ENCODE results near the gene KCNMA1. TPM values are rescaled to one million over a fixed set of nuclear protein-coding genes. Genes with fewer than 3 reads are reported as not detected.

The KCNMA1 gene
- total RNA-seq, 1 donor from 2014 or later = 0.21 TPM

DNA sequence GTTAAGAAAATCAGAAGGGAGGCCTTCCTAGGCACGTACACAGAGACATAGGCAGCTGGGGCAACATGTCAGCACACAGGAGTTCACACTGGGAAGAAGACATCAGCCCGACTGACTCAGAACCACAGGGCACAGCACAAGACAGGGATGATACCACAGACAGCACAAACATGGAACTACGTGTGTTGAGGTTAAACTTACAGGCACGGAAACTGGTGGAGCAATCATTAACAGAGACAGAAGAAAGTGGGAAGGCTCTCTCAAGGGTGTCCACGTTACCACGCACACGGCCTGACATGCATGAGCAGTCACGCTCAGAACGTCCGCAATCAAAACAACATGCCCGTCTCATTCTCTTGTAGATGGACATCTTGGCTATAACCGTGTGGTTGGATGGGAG lies 636.4 kb downstream of the KCNMA1 start:
- no peak overlapping the region for H3K27ac Mint-ChIP-seq
- no peaks in the 10 kb centered on the region for H3K9me3 Mint-ChIP-seq
- peaks cover 1% of the 10 kb centered on the region for H3K27me3 Mint-ChIP-seq (ENCODE audit: low read depth)
- no peaks in the 10 kb centered on the region for H3K36me3 Mint-ChIP-seq (ENCODE audit: low read depth)
- no peaks in the 10 kb centered on the region for H3K4me1 Mint-ChIP-seq (ENCODE audit: low read depth)
- DNase-seq (ENCODE audit: low spot score) = no peak
- no peak overlapping the region for H3K4me3 Mint-ChIP-seq (ENCODE audit: low read depth)
- intact Hi-C loops (cut with micrococcal nuclease) = no loop called here

DNA sequence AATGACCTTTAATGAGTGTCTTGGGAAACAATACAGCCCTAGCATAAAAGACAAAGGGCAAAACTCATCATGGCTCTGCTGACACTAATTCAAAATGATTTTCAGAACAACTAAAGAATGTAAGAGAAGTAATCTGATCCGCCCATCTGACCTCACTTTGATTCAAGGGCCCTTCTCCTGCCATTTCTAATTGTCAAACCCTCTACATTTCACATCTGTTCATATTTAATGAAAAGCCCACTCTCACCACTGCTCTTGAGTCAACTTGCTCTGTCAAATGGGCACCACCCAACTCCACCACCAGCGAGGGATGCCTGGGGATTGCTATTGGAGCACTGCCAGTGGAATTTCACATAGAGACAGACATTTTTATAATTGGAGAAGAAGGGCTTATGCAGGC lies 639.2 kb downstream of the KCNMA1 start:
- DNase-seq (ENCODE audit: low spot score) = no peak
- no peaks in the 10 kb centered on the region for H3K4me1 Mint-ChIP-seq (ENCODE audit: low read depth)
- no peaks in the 10 kb centered on the region for H3K9me3 Mint-ChIP-seq
- no peaks in the 10 kb centered on the region for H3K27me3 Mint-ChIP-seq (ENCODE audit: low read depth)
- H3K4me3 Mint-ChIP-seq (ENCODE audit: low read depth) = no peak overlapping the region
- no peak overlapping the region for H3K27ac Mint-ChIP-seq
- intact Hi-C loops (cut with micrococcal nuclease) = no loop called here
- H3K36me3 Mint-ChIP-seq (ENCODE audit: low read depth) = no peaks in the 10 kb centered on the region

DNA sequence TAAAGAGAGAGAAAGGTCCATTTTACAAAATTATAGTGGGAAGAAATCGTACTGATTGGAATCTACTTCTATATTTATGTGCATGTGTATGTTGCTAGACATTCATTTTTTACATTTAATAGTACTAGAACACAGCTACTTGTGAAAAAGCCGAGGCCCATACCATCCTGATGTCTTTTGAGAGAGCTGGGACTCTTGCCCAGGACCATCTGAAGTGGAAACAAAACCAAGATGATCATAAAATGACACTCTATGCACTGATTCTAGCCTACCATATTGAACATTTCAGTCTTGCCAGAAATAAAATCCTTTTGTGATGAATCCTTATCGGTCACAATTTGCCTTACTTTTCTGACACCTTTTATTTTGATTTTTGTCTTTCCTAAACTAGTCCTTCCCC lies 640.0 kb downstream of the KCNMA1 start:
- intact Hi-C loops (cut with micrococcal nuclease) = no loop called here
- DNase-seq (ENCODE audit: low spot score) = no peak
- no peaks in the 10 kb centered on the region for H3K36me3 Mint-ChIP-seq (ENCODE audit: low read depth)
- H3K4me1 Mint-ChIP-seq (ENCODE audit: low read depth) = no peaks in the 10 kb centered on the region
- no peak overlapping the region for H3K27ac Mint-ChIP-seq
- no peaks in the 10 kb centered on the region for H3K27me3 Mint-ChIP-seq (ENCODE audit: low read depth)
- no peak overlapping the region for H3K4me3 Mint-ChIP-seq (ENCODE audit: low read depth)
- no peaks in the 10 kb centered on the region for H3K9me3 Mint-ChIP-seq

DNA sequence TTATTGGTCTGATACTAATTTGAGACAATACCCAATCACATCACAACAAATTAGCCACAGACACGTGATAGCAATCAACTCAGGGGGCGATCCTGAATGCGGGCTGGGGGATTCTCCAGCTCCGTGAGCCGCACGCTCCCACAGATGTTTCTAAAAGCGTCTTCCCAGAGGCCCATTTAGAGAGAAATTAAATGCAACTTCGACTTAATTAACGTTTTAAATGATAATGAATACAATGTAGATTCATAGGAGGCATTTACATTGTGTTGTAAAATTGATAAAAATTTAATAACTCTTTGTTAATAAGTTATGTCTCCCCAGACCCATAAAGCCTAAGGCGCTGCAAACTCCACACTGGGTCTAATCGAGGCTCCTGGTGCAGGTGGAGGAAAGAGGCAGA lies 642.6 kb downstream of the KCNMA1 start:
- H3K36me3 Mint-ChIP-seq (ENCODE audit: low read depth) = no peaks in the 10 kb centered on the region
- no peaks in the 10 kb centered on the region for H3K9me3 Mint-ChIP-seq
- no peak overlapping the region for H3K4me3 Mint-ChIP-seq (ENCODE audit: low read depth)
- no peaks in the 10 kb centered on the region for H3K27me3 Mint-ChIP-seq (ENCODE audit: low read depth)
- no peak for DNase-seq (ENCODE audit: low spot score)
- no peaks in the 10 kb centered on the region for H3K4me1 Mint-ChIP-seq (ENCODE audit: low read depth)
- intact Hi-C loops (cut with micrococcal nuclease) = no loop called here
- H3K27ac Mint-ChIP-seq = no peak overlapping the region

DNA sequence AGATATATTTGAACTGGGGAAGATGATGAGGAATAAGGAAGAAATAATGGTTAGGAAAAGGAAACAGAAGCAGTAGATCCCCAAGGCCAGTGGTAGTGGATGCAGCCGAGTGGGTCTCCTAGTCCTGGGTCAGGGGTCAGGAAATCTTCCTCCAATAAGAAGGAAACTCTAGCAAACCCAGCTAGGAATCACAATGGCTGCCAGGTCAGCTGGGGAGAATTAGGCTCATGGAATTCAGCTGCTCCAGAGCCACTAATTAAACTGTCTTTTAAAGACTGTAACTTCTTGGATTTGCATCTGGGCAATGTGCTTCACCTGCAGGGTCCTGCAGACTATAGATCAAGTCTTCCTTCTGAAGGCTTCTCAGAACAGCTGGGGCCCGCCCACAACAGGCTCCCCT lies 644.4 kb downstream of the KCNMA1 start:
- no peaks in the 10 kb centered on the region for H3K27me3 Mint-ChIP-seq (ENCODE audit: low read depth)
- H3K9me3 Mint-ChIP-seq = no peaks in the 10 kb centered on the region
- DNase-seq (ENCODE audit: low spot score) = no peak
- intact Hi-C loops (cut with micrococcal nuclease) = no loop called here
- no peak overlapping the region for H3K4me3 Mint-ChIP-seq (ENCODE audit: low read depth)
- H3K36me3 Mint-ChIP-seq (ENCODE audit: low read depth) = no peaks in the 10 kb centered on the region
- no peak overlapping the region for H3K27ac Mint-ChIP-seq
- no peaks in the 10 kb centered on the region for H3K4me1 Mint-ChIP-seq (ENCODE audit: low read depth)

DNA sequence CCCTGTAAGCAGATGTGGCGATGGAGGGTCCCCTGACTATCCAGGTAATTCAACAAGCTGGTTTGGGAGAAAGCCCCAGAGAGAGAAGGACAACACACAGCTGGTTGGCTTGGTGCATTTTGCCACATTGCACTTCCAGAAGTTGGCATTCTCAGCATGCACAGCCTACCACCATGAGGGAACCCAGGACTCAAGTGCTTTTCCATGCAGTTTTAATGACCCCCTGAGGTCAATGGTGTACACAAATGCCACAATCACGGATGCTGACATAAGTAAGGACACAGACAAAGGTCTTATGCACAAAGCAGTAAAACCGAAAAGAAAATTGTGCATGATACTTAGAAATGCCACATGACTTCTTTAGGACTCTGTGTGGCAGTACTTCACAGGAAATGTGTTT lies 645.1 kb downstream of the KCNMA1 start:
- Mint-ChIP-seq H3K36me3 (ENCODE audit: low read depth) (no peaks in the 10 kb centered on the region), H3K4me3 (ENCODE audit: low read depth) (no peak overlapping the region), H3K4me1 (ENCODE audit: low read depth) (no peaks in the 10 kb centered on the region), H3K27me3 (ENCODE audit: low read depth) (no peaks in the 10 kb centered on the region), H3K27ac (no peak overlapping the region), H3K9me3 (no peaks in the 10 kb centered on the region)
- intact Hi-C loops (cut with micrococcal nuclease) = no loop called here
- DNase-seq (ENCODE audit: low spot score) = no peak

DNA sequence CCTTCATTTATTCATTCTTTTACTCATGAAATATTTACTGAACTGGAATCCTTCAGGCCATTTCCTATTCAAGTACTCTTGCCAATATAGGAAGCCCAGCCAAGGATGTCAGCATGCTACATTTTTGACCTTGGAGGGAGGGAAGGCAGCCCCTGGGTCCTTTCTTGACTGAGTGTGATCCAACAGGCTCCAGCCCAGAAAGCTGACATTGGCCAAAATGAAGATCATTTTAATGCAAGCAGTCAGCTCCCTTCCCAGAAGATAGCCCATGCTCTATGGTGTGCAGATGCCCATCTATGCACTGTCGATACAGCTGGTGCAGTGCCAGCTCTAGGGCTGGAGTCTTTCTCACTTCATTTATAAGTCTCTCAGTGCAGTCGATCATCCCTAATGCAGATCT lies 646.0 kb downstream of the KCNMA1 start:
- H3K9me3 Mint-ChIP-seq = no peaks in the 10 kb centered on the region
- DNase-seq (ENCODE audit: low spot score) = no peak
- H3K4me1 Mint-ChIP-seq (ENCODE audit: low read depth) = no peaks in the 10 kb centered on the region
- no peak overlapping the region for H3K27ac Mint-ChIP-seq
- H3K4me3 Mint-ChIP-seq (ENCODE audit: low read depth) = no peak overlapping the region
- H3K27me3 Mint-ChIP-seq (ENCODE audit: low read depth) = no peaks in the 10 kb centered on the region
- intact Hi-C loops (cut with micrococcal nuclease) = no loop called here
- H3K36me3 Mint-ChIP-seq (ENCODE audit: low read depth) = no peaks in the 10 kb centered on the region

DNA sequence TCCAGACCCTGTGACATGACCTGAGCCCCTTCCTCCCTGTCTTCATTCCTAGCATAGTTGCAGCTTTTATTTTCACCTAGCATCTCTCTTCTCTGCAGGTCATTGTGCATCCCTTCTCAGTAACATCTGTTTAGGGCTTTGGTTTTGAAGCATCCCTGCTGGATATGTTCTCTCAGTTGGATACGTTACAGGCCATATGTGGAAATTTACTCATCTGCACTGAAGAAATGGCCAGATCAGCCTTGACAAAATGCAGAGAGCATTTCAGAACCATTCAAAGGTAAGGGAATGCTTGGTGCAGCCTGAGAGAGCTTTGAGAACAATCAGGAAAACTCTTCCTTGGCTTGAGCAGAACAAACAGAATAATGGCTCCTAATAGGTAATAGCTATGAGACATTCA lies 647.0 kb downstream of the KCNMA1 start:
- Mint-ChIP-seq H3K27me3 (ENCODE audit: low read depth) (peaks cover 1% of the 10 kb centered on the region), H3K4me1 (ENCODE audit: low read depth) (no peaks in the 10 kb centered on the region), H3K4me3 (ENCODE audit: low read depth) (no peak overlapping the region), H3K9me3 (no peaks in the 10 kb centered on the region), H3K36me3 (ENCODE audit: low read depth) (no peaks in the 10 kb centered on the region), H3K27ac (no peak overlapping the region)
- intact Hi-C loops (cut with micrococcal nuclease) = no loop called here
- no peak for DNase-seq (ENCODE audit: low spot score)

DNA sequence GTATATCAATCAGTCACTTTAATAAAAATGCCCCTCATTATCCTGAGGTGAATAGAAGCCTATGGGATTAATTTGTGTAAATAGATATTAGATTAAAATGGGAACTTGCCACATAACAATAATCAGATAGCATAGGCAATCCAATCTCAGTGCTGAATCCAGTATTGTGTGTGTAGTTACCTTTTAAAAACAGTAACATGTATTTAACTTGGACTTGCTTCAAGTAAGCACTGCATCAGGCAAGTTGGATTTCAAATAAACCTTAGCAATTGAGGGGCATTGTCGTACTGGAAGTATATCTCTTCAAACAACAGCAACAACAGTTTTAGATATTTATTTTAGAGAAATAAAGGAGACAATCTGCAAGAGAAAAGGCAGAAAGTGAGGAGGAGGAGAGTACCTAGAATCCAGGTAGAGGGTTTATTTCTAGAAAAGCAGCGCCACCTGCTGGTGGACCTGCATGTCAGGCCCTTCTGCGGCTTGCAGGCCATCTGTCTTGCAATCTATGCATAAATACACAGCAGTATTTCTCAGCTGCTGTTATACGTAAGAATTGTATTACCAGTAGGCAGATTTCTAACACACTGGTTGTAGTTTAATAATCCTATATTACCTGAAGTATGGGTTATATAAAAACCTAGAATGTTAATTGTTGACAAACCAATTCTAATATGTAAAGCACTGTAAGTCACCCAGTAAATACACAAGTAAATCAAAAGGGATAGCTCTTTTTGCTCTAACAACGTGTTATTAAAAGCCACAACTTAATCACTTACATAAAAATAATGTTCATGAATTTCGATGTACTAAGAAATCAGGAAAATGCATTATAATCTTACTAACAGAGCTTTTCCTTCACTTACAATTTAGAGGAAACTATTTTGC lies 652.8 kb downstream of the KCNMA1 start:
- DNase-seq (ENCODE audit: low spot score) = peak; percentile 32
- Mint-ChIP-seq H3K27ac (no peak overlapping the region), H3K27me3 (ENCODE audit: low read depth) (peaks cover 1% of the 10 kb centered on the region), H3K4me1 (ENCODE audit: low read depth) (no peaks in the 10 kb centered on the region), H3K36me3 (ENCODE audit: low read depth) (no peaks in the 10 kb centered on the region), H3K9me3 (no peaks in the 10 kb centered on the region), H3K4me3 (ENCODE audit: low read depth) (no peak overlapping the region)
- intact Hi-C loops (cut with micrococcal nuclease) = no loop called here

DNA sequence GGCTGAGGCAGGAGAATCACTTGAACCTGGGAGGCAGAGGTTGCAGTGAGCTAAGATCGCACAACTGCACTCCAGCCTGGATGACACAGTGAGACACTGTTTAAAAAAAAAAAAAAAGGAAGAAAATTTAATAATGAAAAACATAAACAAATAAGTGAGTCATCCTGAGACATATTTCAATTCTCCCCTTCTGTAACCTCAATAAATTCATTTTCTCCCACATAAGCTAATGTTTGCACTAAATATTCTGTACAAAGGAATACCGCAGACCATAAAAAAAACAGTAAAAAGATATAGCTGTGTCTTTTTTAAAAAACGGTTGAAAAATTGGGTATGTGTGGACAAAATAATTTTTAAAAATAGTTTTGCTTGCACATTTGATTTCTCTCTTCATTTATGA lies 654.0 kb downstream of the KCNMA1 start:
- Mint-ChIP-seq H3K4me1 (ENCODE audit: low read depth) (no peaks in the 10 kb centered on the region), H3K36me3 (ENCODE audit: low read depth) (no peaks in the 10 kb centered on the region), H3K27me3 (ENCODE audit: low read depth) (peaks cover 1% of the 10 kb centered on the region), H3K4me3 (ENCODE audit: low read depth) (no peak overlapping the region), H3K27ac (no peak overlapping the region), H3K9me3 (no peaks in the 10 kb centered on the region)
- DNase-seq (ENCODE audit: low spot score) = no peak
- intact Hi-C loops (cut with micrococcal nuclease) = no loop called here

DNA sequence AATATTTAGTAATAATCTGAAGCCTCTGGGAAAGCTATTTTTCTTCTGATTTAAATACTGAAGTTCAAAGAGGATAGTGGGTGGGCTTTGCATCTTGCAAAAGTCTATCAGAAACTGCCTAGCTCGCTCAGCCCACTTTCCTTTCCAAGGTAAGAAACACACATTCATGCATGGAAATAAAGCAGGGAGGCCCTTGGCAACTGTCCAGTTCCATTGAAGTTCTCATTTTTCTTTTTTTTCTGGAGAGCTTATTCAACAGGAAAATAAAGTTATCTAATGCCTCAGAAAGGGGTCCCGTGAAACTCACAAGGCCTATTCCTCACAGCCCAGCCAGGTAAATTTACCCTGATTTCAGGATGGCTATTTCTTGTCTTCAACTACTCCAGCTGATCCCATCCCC lies 654.9 kb downstream of the KCNMA1 start:
- H3K4me1 Mint-ChIP-seq (ENCODE audit: low read depth) = no peaks in the 10 kb centered on the region
- intact Hi-C loops (cut with micrococcal nuclease) = no loop called here
- H3K27ac Mint-ChIP-seq = no peak overlapping the region
- peaks cover 1% of the 10 kb centered on the region for H3K27me3 Mint-ChIP-seq (ENCODE audit: low read depth)
- H3K36me3 Mint-ChIP-seq (ENCODE audit: low read depth) = no peaks in the 10 kb centered on the region
- no peak for DNase-seq (ENCODE audit: low spot score)
- no peaks in the 10 kb centered on the region for H3K9me3 Mint-ChIP-seq
- H3K4me3 Mint-ChIP-seq (ENCODE audit: low read depth) = no peak overlapping the region

DNA sequence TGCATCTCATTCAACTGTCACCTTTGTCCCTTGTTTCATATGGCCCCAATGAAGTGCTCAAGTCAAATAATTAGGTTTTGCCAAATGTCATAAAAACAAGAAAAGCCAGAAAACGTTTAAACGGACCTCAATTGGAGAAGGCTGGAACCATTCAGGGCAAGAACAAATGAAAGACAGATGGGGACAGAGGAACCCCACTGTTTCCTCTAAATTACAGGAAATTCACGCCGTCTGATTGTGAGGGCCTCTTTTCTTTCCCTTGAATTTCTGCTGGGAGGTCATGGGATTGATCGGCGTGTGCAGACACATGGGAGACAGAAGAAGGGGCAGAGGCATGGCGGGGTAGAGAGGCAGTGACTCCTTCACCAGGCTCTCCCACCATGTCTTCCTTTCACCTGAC lies 656.4 kb downstream of the KCNMA1 start:
- no peak for DNase-seq (ENCODE audit: low spot score)
- Mint-ChIP-seq H3K36me3 (ENCODE audit: low read depth) (no peaks in the 10 kb centered on the region), H3K27me3 (ENCODE audit: low read depth) (peaks cover 1% of the 10 kb centered on the region), H3K4me1 (ENCODE audit: low read depth) (no peaks in the 10 kb centered on the region), H3K4me3 (ENCODE audit: low read depth) (no peak overlapping the region), H3K27ac (no peak overlapping the region), H3K9me3 (no peaks in the 10 kb centered on the region)
- intact Hi-C loops (cut with micrococcal nuclease) = no loop called here

DNA sequence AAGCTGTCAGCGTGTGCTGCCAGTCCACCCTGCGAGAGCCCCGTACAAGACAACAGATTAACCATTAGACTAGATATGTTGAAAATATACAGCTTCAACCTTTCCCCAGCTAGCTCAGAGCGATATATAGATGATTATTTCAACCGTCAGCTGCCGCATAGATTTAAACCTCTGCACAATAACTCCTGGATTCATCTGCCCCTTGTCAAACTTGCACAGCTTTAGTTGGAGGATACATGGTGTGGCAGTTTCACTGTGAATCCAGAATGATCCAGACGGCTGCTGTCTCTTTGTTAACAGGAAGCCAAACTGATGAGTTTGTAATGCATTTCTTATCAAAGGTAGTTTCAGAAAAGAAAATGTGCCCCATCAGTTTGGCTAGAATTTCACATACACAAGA lies 659.7 kb downstream of the KCNMA1 start:
- no peak for DNase-seq (ENCODE audit: low spot score)
- Mint-ChIP-seq H3K36me3 (ENCODE audit: low read depth) (no peaks in the 10 kb centered on the region), H3K27ac (no peak overlapping the region), H3K4me1 (ENCODE audit: low read depth) (no peaks in the 10 kb centered on the region), H3K27me3 (ENCODE audit: low read depth) (no peaks in the 10 kb centered on the region), H3K4me3 (ENCODE audit: low read depth) (no peak overlapping the region), H3K9me3 (no peaks in the 10 kb centered on the region)
- intact Hi-C loops (cut with micrococcal nuclease) = no loop called here

DNA sequence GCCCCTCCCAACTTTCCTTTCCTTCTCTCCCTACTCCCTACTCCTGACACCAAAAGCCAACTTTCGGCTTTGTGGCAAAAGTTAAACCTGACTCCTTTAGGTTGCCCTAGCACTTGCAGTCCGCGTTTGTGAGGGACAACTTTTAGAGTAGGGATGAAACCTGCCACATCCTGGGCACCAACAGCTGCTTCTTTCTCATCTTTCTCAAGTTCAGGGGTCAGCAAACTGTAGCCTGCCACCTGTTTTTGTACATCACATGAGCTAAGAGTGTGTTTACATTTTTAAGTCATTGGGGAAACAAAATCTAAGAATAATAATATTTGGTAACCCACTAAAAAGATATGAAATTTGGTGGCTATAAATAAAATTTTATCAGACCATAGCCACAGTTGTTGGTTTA lies 660.6 kb downstream of the KCNMA1 start:
- Mint-ChIP-seq H3K4me1 (ENCODE audit: low read depth) (no peaks in the 10 kb centered on the region), H3K9me3 (no peaks in the 10 kb centered on the region), H3K36me3 (ENCODE audit: low read depth) (no peaks in the 10 kb centered on the region), H3K27ac (no peak overlapping the region), H3K4me3 (ENCODE audit: low read depth) (no peak overlapping the region), H3K27me3 (ENCODE audit: low read depth) (no peaks in the 10 kb centered on the region)
- intact Hi-C loops (cut with micrococcal nuclease) = no loop called here
- DNase-seq (ENCODE audit: low spot score) = no peak

Data from activated T-helper 2 cell treated with anti-CD3 and anti-CD28 coated beads, Interferon-gamma antibody, Interleukin-2, Interleukin-4, amounts not matched to agents 10 μg/mL and 5 μg/mL and 100 μg/mL, durations not matched to agents 14 hours and 24 hours and 36 hours (primary cell).